Body of pancreas (tissue), 4 donors: ENCODE data around the gene RAB42. TPM values are rescaled to one million over a fixed set of nuclear protein-coding genes. Genes with fewer than 3 reads are reported as not detected.
A peak's percentile ranks its signal among the peaks of the same experiment; 100 is the strongest.
"Not testable (repeated sequence)": the region's sequence is repeated elsewhere in the genome, so short reads cannot be mapped to it uniquely, and the experiment has no call there.

Source experiments
- ATAC-seq: fragments of 150-250 bp; one replicate; pipeline ENCODE4 v1.9.1; 2016
- DNase-seq, 4 donors: peaks; one replicate each; pipeline ENCODE4 v3.0.0-alpha.2; 2019
- H3K27ac ChIP-seq, 4 donors: fragments of 200-600 bp; sonication (generic); 1 replicate in 3 of 4; 2 replicates in 1 of 4; pipeline versions ENCODE4 v1.5.1 to v1.6.1; 2016 to 2019; ENCODE audit warnings: mild to moderate bottlenecking in 1 of 4, mixed read lengths in 1 of 4, moderate library complexity in 1 of 4
- H3K27me3 ChIP-seq, 2 donors: fragments of 200-600 bp; sonication (generic); one replicate each; pipeline ENCODE4 v1.6.0; 2016; ENCODE audit warnings: mild to moderate bottlenecking in 1 of 2
- H3K36me3 ChIP-seq, 2 donors: fragments of 200-600 bp; sonication (generic); replicated peaks in 1 of 2; 2 replicates each; pipeline ENCODE4 v1.5.1; 2016; ENCODE audit warnings: low read depth in 2 of 2; ENCODE audit not compliant: insufficient read depth in 1 of 2
- H3K4me1 ChIP-seq: fragments of 200-600 bp; sonication (generic); one replicate; pipeline ENCODE4 v1.6.0; 2016
- H3K4me3 ChIP-seq, 2 donors: fragments of 200-600 bp; sonication (generic); 1 replicate in 1 of 2; 2 replicates in 1 of 2; pipeline ENCODE4 v1.5.1; 2016 to 2019
- H3K9me3 ChIP-seq, 3 donors: fragments of 200-600 bp; sonication (generic); 1 replicate in 2 of 3; 2 replicates in 1 of 3; pipeline ENCODE4 v1.5.1; 2016
- CTCF ChIP-seq, 7 experiments: fragments of 450-650 bp in 4 of 7; fragments of 200-600 bp in 3 of 7; sonication (generic) in 3 of 7; IDR thresholded peaks; one replicate each; pipeline ENCODE4 v1.5.1; 2016 to 2019; ENCODE audit warnings: antibody characterized with exemption in 7 of 7
- POLR2A ChIP-seq, 3 donors: fragments of 450-650 bp; IDR thresholded peaks; one replicate each; pipeline ENCODE4 v1.6.1; 2016; ENCODE audit warnings: antibody characterized with exemption in 3 of 3, mild to moderate bottlenecking in 2 of 3
- WGBS, 2 donors: methylation state at CpG; one replicate each; pipeline ENCODE4 v1.1.5; 2017; 5-methylcytosine and 5-hydroxymethylcytosine counted together
- intact Hi-C: fragments of 100-400 bp; cut with DNase I; formaldehyde crosslinking; loops from one replicate; pipeline ENCODE4 v1.15.1; 2023
- total RNA-seq, 2 donors: library from RNA; depleted of rRNA; stranded (reverse); fragments of >200 nt; gene quantifications; one replicate each; pipeline ENCODE4 v1.1.0, GENCODE V29; 2016

Gene RAB42
- total RNA-seq, 2 donors from 2014 or later: 2.9 TPM; not detected in 1

GRCh38 chr1:28595412-28596191 lies 3.5 kb downstream of the RAB42 start:
- ATAC-seq (no peak), DNase-seq (no peak)
- no peaks in the 10 kb centered on the region for H3K9me3 ChIP-seq
- no peaks in the 10 kb centered on the region for H3K27me3 ChIP-seq
- H3K27ac ChIP-seq: no peak overlapping the region
- 92 to 93% methylated on average over 10 of the region's 10 CpGs for WGBS, 2 donors
- H3K36me3 ChIP-seq: no peaks in the 10 kb centered on the region
- intact Hi-C loops: no loop called here
- no peak overlapping the region for H3K4me3 ChIP-seq
- no peak for TF ChIP-seq POLR2A (IDR thresholded peaks at IDR 0.05)
- TF ChIP-seq CTCF (IDR thresholded peaks at IDR 0.05): no peak
- peaks cover 5% of the 10 kb centered on the region for H3K4me1 ChIP-seq

- H3K4me3 ChIP-seq, intact Hi-C loops, DNase-seq, H3K4me1 ChIP-seq, H3K27ac ChIP-seq, H3K9me3 ChIP-seq, H3K36me3 ChIP-seq, H3K27me3 ChIP-seq, ATAC-seq: not testable (repeated sequence)
- 94 to 96% methylated on average over 11 of the region's 11 CpGs for WGBS, 2 donors
These were observed 4.2 kb downstream of the RAB42 start for GRCh38 chr1:28596276-28596675.

GRCh38 chr1:28601696-28602095 lies 9.6 kb downstream of the RAB42 start:
- Histone ChIP-seq H3K27ac (no peak overlapping the region), H3K9me3 (no peaks in the 10 kb centered on the region), H3K36me3 (peaks cover 0 to 7% of the 10 kb centered on the region in 2 donors), H3K4me3 (no peak overlapping the region), H3K4me1 (no peaks in the 10 kb centered on the region), H3K27me3 (no peaks in the 10 kb centered on the region)
- intact Hi-C loops: loop anchor here (5.0 kb wide), 1 partner anchor 84 kb away; no protein-coding TSS in a partner anchor
- no peak for TF ChIP-seq POLR2A (IDR thresholded peaks at IDR 0.05)
- no peak for TF ChIP-seq CTCF (IDR thresholded peaks at IDR 0.05)
- WGBS, 2 donors: 74 to 88% methylated on average over 3 of the region's 3 CpGs
- ATAC-seq (no peak), DNase-seq (no peak)

GRCh38 chr1:28602536-28603439 lies 10.7 kb downstream of the RAB42 start:
- intact Hi-C loops: loop anchor here (5.0 kb wide), 1 partner anchor 85 kb away; no protein-coding TSS in a partner anchor
- Histone ChIP-seq H3K4me3 (no peak overlapping the region), H3K36me3 (peaks cover 0 to 7% of the 10 kb centered on the region in 2 donors), H3K27me3 (no peaks in the 10 kb centered on the region), H3K4me1 (no peaks in the 10 kb centered on the region), H3K27ac (no peak overlapping the region), H3K9me3 (no peaks in the 10 kb centered on the region)
- WGBS, 2 donors: 68 to 70% methylated on average over 15 of the region's 15 CpGs
- TF ChIP-seq CTCF (IDR thresholded peaks at IDR 0.05) (peak; percentile 18 to 80 (median 64)), POLR2A (IDR thresholded peaks at IDR 0.05) (no peak)
- DNase-seq: peak; percentile 58 to 74 (median 65)
- peak; percentile 70 for ATAC-seq

- intact Hi-C loops: loop anchor here (5.0 kb wide), 1 partner anchor 87 kb away; no protein-coding TSS in a partner anchor
- no peak overlapping the region for H3K27ac ChIP-seq
- H3K27me3 ChIP-seq: no peaks in the 10 kb centered on the region
- TF ChIP-seq POLR2A (IDR thresholded peaks at IDR 0.05): no peak
- no peak for TF ChIP-seq CTCF (IDR thresholded peaks at IDR 0.05)
- H3K4me3 ChIP-seq: no peak overlapping the region
- peaks cover 0 to 7% of the 10 kb centered on the region in 2 donors for H3K36me3 ChIP-seq
- no peak for ATAC-seq
- DNase-seq: no peak
- H3K9me3 ChIP-seq: no peaks in the 10 kb centered on the region
- WGBS, 2 donors: 78 to 86% methylated on average over 3 to 5 of the region's 5 CpGs
- no peaks in the 10 kb centered on the region for H3K4me1 ChIP-seq
These were observed 12.3 kb downstream of the RAB42 start for GRCh38 chr1:28604411-28604810.
